ENCODE measurements around the gene CEND1.

DNA sequence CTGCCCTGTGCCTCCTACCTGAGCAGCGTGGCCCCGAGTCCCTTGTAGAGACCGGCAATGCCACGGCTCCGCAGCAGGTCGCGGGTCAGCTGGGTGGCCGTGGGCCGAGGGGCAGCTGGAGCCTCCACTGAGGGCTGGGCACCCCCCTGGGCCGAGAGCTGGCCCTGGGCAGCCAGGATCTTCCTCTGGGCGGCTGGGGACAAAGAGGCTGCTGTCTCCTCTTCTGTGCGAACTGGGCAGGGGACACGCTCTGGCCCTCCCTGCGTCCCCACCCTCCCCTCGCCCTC lies 2.6 kb upstream of the CEND1 start:
- TF ChIP-seq CTCF (IDR thresholded peaks at IDR 0.05) (no peak), POLR2A (IDR thresholded peaks at IDR 0.05) (no peak)

Data from tibial nerve (tissue), 3 donors.